Spleen (tissue), 11 donors: ENCODE measurements around the gene GPC2. TPM values are rescaled to one million over a fixed set of nuclear protein-coding genes. Genes with fewer than 3 reads are reported as not detected.

Source experiments
- DNase-seq: peaks from one replicate; pipeline ENCODE4 v3.0.0-alpha.2; 2020
- H3K27ac ChIP-seq, 8 donors: fragments of 200-600 bp; sonication (generic) in 7 of 8; 1 replicate in 4 of 8; 2 replicates in 4 of 8; pipeline versions ENCODE4 v1.5.0 to v1.8.0; 2016 to 2021; ENCODE audit warnings: inconsistent platforms in 4 of 8, mild to moderate bottlenecking in 4 of 8, moderate library complexity in 1 of 8
- H3K27me3 ChIP-seq, 7 donors: fragments of 200-600 bp; sonication (generic) in 6 of 7; replicated peaks in 1 of 7; 1 replicate in 4 of 7; 2 replicates in 3 of 7; pipeline versions ENCODE4 v1.5.0 to v1.8.0; 2016 to 2021; ENCODE audit warnings: inconsistent platforms in 3 of 7, mild to moderate bottlenecking in 1 of 7
- H3K36me3 ChIP-seq, 6 donors: fragments of 200-600 bp; sonication (generic) in 5 of 6; 1 replicate in 4 of 6; 2 replicates in 2 of 6; pipeline versions ENCODE4 v1.5.0 to v1.8.0; 2016 to 2021; ENCODE audit warnings: inconsistent platforms in 2 of 6
- H3K4me1 ChIP-seq, 6 donors: fragments of 200-600 bp; sonication (generic) in 5 of 6; 1 replicate in 3 of 6; 2 replicates in 3 of 6; pipeline versions ENCODE4 v1.5.0 to v1.8.0; 2016 to 2021; ENCODE audit warnings: inconsistent platforms in 3 of 6
- H3K4me3 ChIP-seq, 8 donors: fragments of 200-600 bp; sonication (generic) in 7 of 8; 1 replicate in 4 of 8; 2 replicates in 4 of 8; pipeline versions ENCODE4 v1.5.0 to v1.8.0; 2016 to 2021; ENCODE audit warnings: inconsistent platforms in 4 of 8, mild to moderate bottlenecking in 4 of 8, moderate library complexity in 2 of 8
- H3K9me3 ChIP-seq, 8 donors: fragments of 200-600 bp; sonication (generic) in 7 of 8; 1 replicate in 4 of 8; 2 replicates in 4 of 8; pipeline versions ENCODE4 v1.5.0 to v1.8.0; 2016 to 2021; ENCODE audit warnings: inconsistent platforms in 4 of 8
- CTCF ChIP-seq, 11 experiments: fragments of 200-600 bp in 7 of 11; fragments of 450-650 bp in 4 of 11; sonication (generic) in 4 of 11; IDR thresholded peaks in 8 of 11; conservative IDR thresholded peaks in 3 of 11; 1 replicate in 7 of 11; 2 replicates in 4 of 11; pipeline versions ENCODE4 v1.4.0 to v1.8.0; 2016 to 2021; ENCODE audit warnings: antibody characterized with exemption in 11 of 11, inconsistent platforms in 4 of 11, mild to moderate bottlenecking in 1 of 11
- POLR2A ChIP-seq, 3 donors: fragments of 450-650 bp; IDR thresholded peaks; one replicate each; pipeline ENCODE4 v1.5.1; 2017; ENCODE audit warnings: antibody characterized with exemption in 3 of 3, mild to moderate bottlenecking in 1 of 3
- POLR2AphosphoS5 ChIP-seq, 3 donors: sonication (generic); formaldehyde crosslinking; IDR thresholded peaks; one replicate each; pipeline ENCODE4 v1.5.1; 2017; ENCODE audit warnings: antibody characterized with exemption in 3 of 3
- WGBS, 5 donors: extraction: QIAGEN DNeasy Blood & Tissue Kit in 3 of 5; methylation state at CpG; one replicate each; pipeline versions ENCODE4 v1.1.5 to v1.1.7; 2013 to 2018; 5-methylcytosine and 5-hydroxymethylcytosine counted together
- intact Hi-C: fragments of 100-400 bp; cut with DNase I; formaldehyde crosslinking; loops from one replicate; pipeline ENCODE4 v1.15.0; 2023; ENCODE audit warnings: low total_unique reads
- polyA plus RNA-seq, 3 donors: library from polyadenylated mRNA; stranded (reverse); fragments of 200-250 nt; gene quantifications; one replicate each; pipeline ENCODE4 v1.2.1, GENCODE V29; 2013
- total RNA-seq, 7 donors: library from RNA; depleted of rRNA in 3 of 7; stranded (reverse); fragments of >200 nt in 3 of 7; fragmentation: NEBNext Ultra II Directional in 4 of 7; extraction: Animal tissue kit (Norgen Biotek cat#: 25700) in 4 of 7; gene quantifications; one replicate each; pipeline versions ENCODE4 v1.1.0 to v1.2.1, GENCODE V29; 2016 to 2021
- donor health status: healthy with polysubstance abuse.
- donor health status: DM: no; HTN: no; CAD: no; lungs with moderate emphysema.
- donor health status: DM: no; HTN: no; CAD: no.
- donor health status: Bipolar disorder and iron deficiency.
- donor health status: healthy.
- donor health status: DM: no; HTN: no; CAD: no.
- donor health status: DM: yes; HTN: yes; CAD: no.

The GPC2 gene
- total and polyA plus RNA-seq, 10 donors, result 2.1 to 5.3 (median 4.3) TPM

GRCh38 chr7:100221767-100222444 is 44.7 kb upstream of the GPC2 start:
- no peak for TF ChIP-seq POLR2AphosphoS5 (IDR thresholded peaks at IDR 0.05)
- no peak for TF ChIP-seq POLR2A (IDR thresholded peaks at IDR 0.05)
- TF ChIP-seq CTCF (IDR thresholded peaks at IDR 0.05 in 8 of 11, conservative IDR thresholded peaks at IDR 0.05 in 3 of 11), result no peak
- intact Hi-C loops, result loop anchor here (10.0 kb wide), 1 partner anchor 87 kb away; no protein-coding TSS in a partner anchor
- Histone ChIP-seq H3K27me3 (no peaks in the 10 kb centered on the region), H3K4me1 (peaks cover 0 to 78% (median 21%) of the 10 kb centered on the region in 6 donors), H3K9me3 (no peaks in the 10 kb centered on the region), H3K36me3 (peaks cover 0 to 67% (median 19%) of the 10 kb centered on the region in 6 donors), H3K27ac (peak overlapping the region; percentile 83 to 100 (median 92)), H3K4me3 (peak overlapping the region in 7 of 8 donors; percentile 4 to 81 (median 45))
- WGBS, 5 donors, result 77 to 80% (median 79%) methylated on average over 9 to 14 of the region's 14 CpGs
- DNase-seq, result no peak

- WGBS, 5 donors, result 36 to 51% (median 41%) methylated on average over 4 to 5 of the region's 5 CpGs
- peak overlapping the region in 7 of 8 donors; percentile 40 to 81 (median 45) for H3K4me3 ChIP-seq
- TF ChIP-seq POLR2AphosphoS5 (IDR thresholded peaks at IDR 0.05) (peak; percentile 44 to 97 (median 87)), POLR2A (IDR thresholded peaks at IDR 0.05) (peak in 2 of 3 donors; percentile 32 to 34), CTCF (IDR thresholded peaks at IDR 0.05 in 8 of 11, conservative IDR thresholded peaks at IDR 0.05 in 3 of 11) (peak in 1 of 11 experiments; percentile 4)
- H3K36me3 ChIP-seq, result peaks cover 0 to 61% (median 19%) of the 10 kb centered on the region in 6 donors
- H3K9me3 ChIP-seq, result no peaks in the 10 kb centered on the region
- H3K27ac ChIP-seq, result peak overlapping the region; percentile 88 to 100 (median 92)
- DNase-seq, result peak; percentile 93
- no peaks in the 10 kb centered on the region for H3K27me3 ChIP-seq
- intact Hi-C loops, result loop anchor here (10.0 kb wide), 1 partner anchor 86 kb away; no protein-coding TSS in a partner anchor
- peaks cover 0 to 83% (median 21%) of the 10 kb centered on the region in 6 donors for H3K4me1 ChIP-seq
These were observed 44.1 kb upstream of the GPC2 start for GRCh38 chr7:100221231-100221718.

GRCh38 chr7:100220586-100221230 is 43.5 kb upstream of the GPC2 start:
- peak overlapping the region; percentile 31 to 81 (median 44) for H3K4me3 ChIP-seq
- intact Hi-C loops, result loop anchor here (10.0 kb wide), 1 partner anchor 86 kb away; no protein-coding TSS in a partner anchor

More at GRCh38 chr7:100220586-100221230, 43.5 kb upstream of the GPC2 start:
- 57 to 80% (median 70%) methylated on average over 14 to 22 of the region's 22 CpGs for WGBS, 5 donors
- Histone ChIP-seq H3K9me3 (no peaks in the 10 kb centered on the region), H3K27ac (peak overlapping the region; percentile 88 to 100 (median 92)), H3K27me3 (no peaks in the 10 kb centered on the region), H3K36me3 (peaks cover 0 to 55% (median 19%) of the 10 kb centered on the region in 6 donors), H3K4me1 (peaks cover 0 to 83% (median 21%) of the 10 kb centered on the region in 6 donors)
- TF ChIP-seq POLR2AphosphoS5 (IDR thresholded peaks at IDR 0.05) (peak in 1 of 3 donors; percentile 52), POLR2A (IDR thresholded peaks at IDR 0.05) (no peak), CTCF (IDR thresholded peaks at IDR 0.05 in 8 of 11, conservative IDR thresholded peaks at IDR 0.05 in 3 of 11) (no peak)
- DNase-seq, result peak; percentile 82
